ENCODE results near the gene DET1. TPM values are rescaled to one million over a fixed set of nuclear protein-coding genes. Genes with fewer than 3 reads are reported as not detected.

The DET1 gene
- total RNA-seq, 1 donor from 2014 or later: 8.8 TPM

GRCh38 chr15:88513195-88513594, 33.3 kb downstream of the DET1 start:
- Mint-ChIP-seq H3K9me3 (ENCODE audit: unreplicated experiment) (peaks cover 2% of the 10 kb centered on the region), H3K36me3 (ENCODE audit: unreplicated experiment) (peaks cover 21% of the 10 kb centered on the region), H3K27me3 (ENCODE audit: unreplicated experiment) (peaks cover 5% of the 10 kb centered on the region), H3K4me1 (ENCODE audit: low read depth, unreplicated experiment) (peaks cover 13% of the 10 kb centered on the region), H3K27ac (ENCODE audit: unreplicated experiment) (no peak overlapping the region), H3K4me3 (ENCODE audit: unreplicated experiment) (no peak overlapping the region)
- no peak for DNase-seq
- no peak for TF ChIP-seq CTCF (IDR thresholded peaks at IDR 0.05; ENCODE audit: partially characterized antibody, unreplicated experiment)

- Mint-ChIP-seq H3K36me3 (ENCODE audit: unreplicated experiment) (peaks cover 22% of the 10 kb centered on the region), H3K27me3 (ENCODE audit: unreplicated experiment) (peaks cover 5% of the 10 kb centered on the region), H3K27ac (ENCODE audit: unreplicated experiment) (peak overlapping the region; percentile 50), H3K4me1 (ENCODE audit: low read depth, unreplicated experiment) (peaks cover 13% of the 10 kb centered on the region), H3K4me3 (ENCODE audit: unreplicated experiment) (no peak overlapping the region), H3K9me3 (ENCODE audit: unreplicated experiment) (peaks cover 2% of the 10 kb centered on the region)
- TF ChIP-seq CTCF (IDR thresholded peaks at IDR 0.05; ENCODE audit: partially characterized antibody, unreplicated experiment): no peak
- DNase-seq: no peak
Measured at GRCh38 chr15:88512601-88513000, 33.9 kb downstream of the DET1 start.

GRCh38 chr15:88512078-88512477, 34.4 kb downstream of the DET1 start:
- DNase-seq: no peak
- H3K27me3 Mint-ChIP-seq (ENCODE audit: unreplicated experiment): peaks cover 5% of the 10 kb centered on the region

GRCh38 chr15:88511161-88511560, 35.3 kb downstream of the DET1 start:
- Mint-ChIP-seq H3K36me3 (ENCODE audit: unreplicated experiment) (peaks cover 22% of the 10 kb centered on the region), H3K27ac (ENCODE audit: unreplicated experiment) (no peak overlapping the region), H3K4me3 (ENCODE audit: unreplicated experiment) (no peak overlapping the region), H3K9me3 (ENCODE audit: unreplicated experiment) (peaks cover 2% of the 10 kb centered on the region), H3K27me3 (ENCODE audit: unreplicated experiment) (peaks cover 5% of the 10 kb centered on the region), H3K4me1 (ENCODE audit: low read depth, unreplicated experiment) (peaks cover 13% of the 10 kb centered on the region)
- no peak for TF ChIP-seq CTCF (IDR thresholded peaks at IDR 0.05; ENCODE audit: partially characterized antibody, unreplicated experiment)
- no peak for DNase-seq

More at GRCh38 chr15:88512078-88512477, 34.4 kb downstream of the DET1 start:
- Mint-ChIP-seq H3K4me3 (ENCODE audit: unreplicated experiment) (no peak overlapping the region), H3K27ac (ENCODE audit: unreplicated experiment) (peak overlapping the region; percentile 44), H3K4me1 (ENCODE audit: low read depth, unreplicated experiment) (peaks cover 13% of the 10 kb centered on the region), H3K9me3 (ENCODE audit: unreplicated experiment) (peaks cover 2% of the 10 kb centered on the region), H3K36me3 (ENCODE audit: unreplicated experiment) (peaks cover 22% of the 10 kb centered on the region)
- TF ChIP-seq CTCF (IDR thresholded peaks at IDR 0.05; ENCODE audit: partially characterized antibody, unreplicated experiment): no peak

GRCh38 chr15:88509964-88510363, 36.5 kb downstream of the DET1 start:
- peak overlapping the region; percentile 8 for H3K4me3 Mint-ChIP-seq (ENCODE audit: unreplicated experiment)
- peaks cover 2% of the 10 kb centered on the region for H3K9me3 Mint-ChIP-seq (ENCODE audit: unreplicated experiment)
- H3K4me1 Mint-ChIP-seq (ENCODE audit: low read depth, unreplicated experiment): peaks cover 13% of the 10 kb centered on the region
- peaks cover 5% of the 10 kb centered on the region for H3K27me3 Mint-ChIP-seq (ENCODE audit: unreplicated experiment)
- DNase-seq: no peak
- no peak for TF ChIP-seq CTCF (IDR thresholded peaks at IDR 0.05; ENCODE audit: partially characterized antibody, unreplicated experiment)
- H3K27ac Mint-ChIP-seq (ENCODE audit: unreplicated experiment): no peak overlapping the region
- peaks cover 22% of the 10 kb centered on the region for H3K36me3 Mint-ChIP-seq (ENCODE audit: unreplicated experiment)

Data from glutamatergic neuron (in vitro differentiated cells).